ENCODE measurements around the gene ABHD18.
"Not testable (repeated sequence)": the region's sequence is repeated elsewhere in the genome, so short reads cannot be mapped to it uniquely, and the experiment has no call there.

The ABHD18 gene

DNA sequence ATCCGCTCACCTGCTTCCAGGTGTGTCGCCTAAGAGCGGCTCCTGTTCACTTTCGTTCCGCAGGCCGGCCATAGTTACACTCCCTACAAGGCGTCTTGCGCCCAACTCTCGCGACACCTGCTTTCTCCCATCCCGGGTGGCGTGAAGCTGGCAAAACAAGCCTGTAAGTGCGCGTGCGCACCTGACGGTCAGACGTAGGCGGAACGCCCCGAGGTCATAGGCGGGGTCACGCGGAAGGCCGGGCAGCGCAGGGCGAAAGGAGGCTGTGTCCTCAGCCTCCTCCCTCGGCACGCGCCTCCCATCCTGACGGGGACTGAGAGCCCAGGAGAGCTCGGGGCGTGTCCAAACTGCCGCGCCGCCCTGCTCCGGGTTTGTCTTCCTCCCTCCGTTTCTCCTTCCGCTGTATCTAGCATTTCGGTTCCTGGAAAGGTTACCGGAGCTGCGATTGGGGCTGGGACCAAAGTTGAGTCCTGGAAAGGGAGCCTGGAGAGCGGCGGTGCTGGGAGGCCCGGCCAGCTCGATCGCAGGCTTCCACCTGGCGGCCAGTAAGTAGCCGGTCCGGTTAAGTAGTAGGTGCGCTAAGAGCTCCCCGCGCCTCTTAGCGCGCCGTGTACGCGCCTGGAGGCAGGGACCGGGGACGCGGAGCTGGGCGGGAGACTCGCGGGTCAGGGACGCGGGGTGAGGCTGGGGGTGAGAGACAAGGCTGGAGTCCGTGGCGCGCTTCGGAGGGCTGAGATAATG lies at the start of gene ABHD18, which contains the start of gene MFSD8:
Gene ABHD18 (plus strand): TSS at position 345 of the 741 bp plus-strand sequence. CDS start 17,550 bp downstream, outside the sequence.
Gene MFSD8 (minus strand): TSS at position 112 of the 741 bp plus-strand sequence. CDS start 40 bp downstream, at position 72.
- DNase-seq (ENCODE audit: low spot score), result peak; percentile 95

DNA sequence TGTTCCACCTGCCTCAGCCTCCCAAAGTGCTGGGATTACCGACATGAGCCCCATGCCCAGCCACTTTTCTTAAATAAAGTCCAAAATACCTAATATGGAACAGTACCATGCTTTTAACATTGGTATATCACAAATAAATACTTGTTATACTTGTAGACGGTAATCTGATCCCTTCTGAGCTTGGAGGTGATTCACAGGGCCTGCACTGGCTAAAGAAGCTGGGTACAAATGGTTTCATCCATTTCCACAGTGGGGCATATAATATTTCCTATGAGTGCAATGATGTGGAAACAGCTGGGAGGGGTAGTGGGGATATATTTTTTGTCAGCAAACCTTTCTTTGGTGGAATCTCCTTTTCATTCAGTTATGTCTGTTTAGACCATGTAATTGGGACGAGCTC lies 48.7 kb upstream of the ABHD18 start:
- DNase-seq (ENCODE audit: low spot score), result no peak

DNA sequence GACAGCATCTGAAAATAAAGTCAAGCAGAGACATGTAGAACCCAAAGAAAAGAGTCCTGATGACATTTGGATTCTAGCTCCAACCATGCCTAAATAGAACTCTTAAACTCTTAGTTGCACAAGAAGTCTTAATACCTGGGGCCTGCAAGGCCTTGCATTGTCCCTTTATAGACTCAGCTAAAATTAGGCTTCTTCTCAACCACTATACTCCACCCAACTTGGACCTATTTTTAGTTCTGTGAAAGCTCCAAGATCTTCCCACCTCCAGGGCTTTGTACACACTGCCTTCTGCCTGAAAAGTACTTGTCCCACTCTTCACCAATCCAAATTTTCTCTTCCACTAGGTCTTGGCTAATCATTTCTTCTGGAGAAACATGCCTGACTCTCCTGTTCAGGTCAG lies 48.1 kb upstream of the ABHD18 start:
- no peak for DNase-seq (ENCODE audit: low spot score)

DNA sequence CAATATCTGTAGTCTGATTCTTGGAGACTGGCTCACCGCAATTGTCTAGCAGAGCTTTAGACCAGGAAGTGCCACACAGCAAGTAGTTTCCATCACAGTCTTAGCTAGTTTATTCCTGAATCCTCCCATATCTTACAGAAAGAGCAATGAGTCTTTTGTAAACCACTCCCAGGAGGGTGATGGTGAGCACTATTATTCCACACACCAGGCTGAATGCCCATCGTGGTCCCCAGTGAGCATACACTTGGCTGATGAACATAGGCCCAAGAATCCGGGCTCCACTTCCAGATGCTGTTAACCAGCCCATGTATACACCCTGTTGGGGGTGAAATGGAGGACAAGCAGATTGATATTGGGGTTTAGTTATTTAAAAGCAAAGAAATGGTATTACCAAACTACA lies 44.7 kb upstream of the ABHD18 start:
- no peak for DNase-seq (ENCODE audit: low spot score)

DNA sequence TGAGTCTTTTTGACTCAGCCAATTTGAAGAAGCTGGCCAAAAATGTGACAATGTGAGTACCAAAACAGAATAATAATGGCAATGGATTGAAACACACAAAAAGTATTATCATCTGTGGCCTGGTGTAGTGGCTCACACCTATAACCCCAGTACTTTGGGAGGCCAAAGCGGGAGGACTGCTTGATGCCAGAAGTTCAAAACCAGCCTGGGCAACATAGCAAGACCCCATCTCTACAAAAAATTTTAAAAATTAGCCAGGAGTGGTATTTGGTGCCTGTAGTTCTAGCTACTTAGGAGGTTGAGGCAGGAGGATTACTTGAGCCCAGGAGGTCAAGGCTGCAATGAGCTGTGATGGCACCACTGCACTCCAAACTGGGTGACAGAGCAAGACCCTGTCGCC lies 43.0 kb upstream of the ABHD18 start:
- no peak for DNase-seq (ENCODE audit: low spot score)

DNA sequence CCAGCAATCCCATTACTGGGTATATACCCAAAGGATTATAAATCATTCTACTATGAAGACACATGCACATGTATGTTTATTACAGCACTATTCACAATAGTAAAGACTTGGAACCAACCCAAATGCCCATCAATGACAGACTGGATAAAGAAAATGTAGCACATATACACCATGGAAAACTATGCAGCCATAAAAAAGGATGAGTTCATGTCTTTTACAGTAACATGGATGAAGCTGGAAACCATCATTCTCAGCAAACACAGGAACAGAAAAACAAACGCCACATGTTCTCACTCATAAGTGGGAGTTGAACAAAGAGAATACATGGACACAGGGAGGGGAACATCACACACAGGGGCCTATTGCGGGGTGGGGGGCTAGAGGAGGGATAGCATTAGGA lies 39.5 kb upstream of the ABHD18 start:
- not testable (repeated sequence) for DNase-seq (ENCODE audit: low spot score)

DNA sequence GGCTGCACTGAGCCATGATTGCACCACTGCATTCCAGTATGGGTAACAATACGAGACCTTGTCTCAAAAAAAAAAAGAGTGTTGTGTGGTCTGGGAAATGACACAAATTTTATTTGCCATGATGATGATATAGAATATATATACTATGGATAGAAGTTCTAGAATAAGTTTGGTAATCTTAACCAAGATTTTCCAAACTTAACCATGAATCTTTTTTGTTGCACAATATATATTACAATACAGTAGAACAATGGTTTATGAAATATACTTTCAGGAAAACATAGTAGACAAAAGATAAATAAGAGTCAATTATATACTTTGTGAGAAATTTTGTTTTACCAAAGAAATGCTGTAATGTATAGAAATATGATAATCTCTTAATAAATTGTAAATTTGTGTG lies 35.0 kb upstream of the ABHD18 start:
- DNase-seq (ENCODE audit: low spot score), result no peak

DNA sequence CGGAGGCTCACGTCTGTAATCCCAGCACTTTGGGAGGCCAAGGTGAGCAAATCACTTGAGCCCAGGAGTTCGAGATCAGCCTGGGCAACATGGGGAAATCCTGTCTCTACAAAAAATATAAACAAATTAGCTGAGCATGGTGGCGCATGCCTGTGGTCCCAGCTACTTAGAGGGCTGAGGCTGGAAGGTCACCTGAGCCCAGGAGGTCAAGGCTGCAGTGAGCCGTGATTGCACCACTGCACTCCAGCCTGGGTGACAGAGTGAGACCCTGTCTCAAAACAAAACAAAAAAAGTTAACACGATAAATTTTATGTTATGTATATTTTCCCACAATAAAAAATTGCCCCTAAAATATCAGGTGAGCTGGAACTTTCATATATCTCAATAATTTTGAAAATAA lies 33.4 kb upstream of the ABHD18 start:
- DNase-seq (ENCODE audit: low spot score), result not testable (repeated sequence)

DNA sequence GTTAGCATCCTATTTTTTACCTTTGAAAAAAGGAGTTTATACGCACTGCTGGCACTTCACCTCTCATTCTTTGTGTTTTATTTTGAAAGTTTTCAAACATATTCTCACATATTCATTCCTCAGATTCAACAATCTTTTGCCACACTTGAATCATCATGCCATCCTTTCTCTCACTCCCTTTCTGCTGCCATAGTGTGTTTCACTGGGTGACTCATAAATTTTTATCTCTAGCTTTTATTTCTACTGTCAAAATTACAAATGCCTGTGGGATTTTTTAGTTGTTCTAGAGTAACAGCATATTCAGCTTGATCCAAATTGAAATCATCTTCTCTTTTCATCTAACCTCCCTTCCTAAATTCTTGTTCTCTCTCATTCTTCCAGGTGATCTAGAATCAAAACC lies 28.2 kb upstream of the ABHD18 start:
- no peak for DNase-seq (ENCODE audit: low spot score)

DNA sequence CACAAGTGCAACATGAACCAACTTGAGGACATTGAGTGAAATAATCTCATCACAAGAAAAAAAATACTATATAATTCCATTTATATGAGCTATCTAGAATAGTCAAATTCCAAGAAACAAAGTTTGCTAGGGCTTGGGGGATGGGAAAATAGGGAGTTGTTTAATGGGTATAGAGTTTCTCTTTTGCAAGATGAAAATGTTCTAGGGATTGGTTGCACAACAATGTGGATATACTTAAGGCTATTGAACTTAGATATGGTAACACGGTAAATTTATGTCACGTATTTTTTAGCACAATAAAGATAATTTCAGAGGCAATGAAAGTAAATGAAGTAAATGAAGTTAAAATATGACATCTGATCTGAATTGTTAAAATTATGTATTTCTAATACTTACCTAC lies 8.1 kb upstream of the ABHD18 start:
- DNase-seq (ENCODE audit: low spot score), result no peak

DNA sequence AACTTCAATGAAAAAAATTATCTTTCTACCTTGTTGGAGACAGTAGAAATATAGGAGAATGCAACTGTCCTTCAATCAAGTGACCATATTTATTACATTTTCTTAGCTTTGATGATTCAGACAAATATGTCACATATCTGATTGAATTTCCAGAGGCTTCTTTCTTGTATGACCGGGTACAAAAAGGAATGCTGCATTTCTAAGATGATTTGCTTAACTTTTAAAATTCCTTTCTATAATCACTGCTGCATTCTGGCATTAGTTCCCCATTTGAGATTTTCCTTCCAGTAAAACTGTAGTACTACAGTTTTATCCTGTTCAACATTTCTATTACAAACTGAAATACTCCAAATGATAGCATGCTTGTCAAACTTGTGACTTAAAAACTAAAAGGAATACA lies 5.4 kb upstream of the ABHD18 start:
- no peak for DNase-seq (ENCODE audit: low spot score)

DNA sequence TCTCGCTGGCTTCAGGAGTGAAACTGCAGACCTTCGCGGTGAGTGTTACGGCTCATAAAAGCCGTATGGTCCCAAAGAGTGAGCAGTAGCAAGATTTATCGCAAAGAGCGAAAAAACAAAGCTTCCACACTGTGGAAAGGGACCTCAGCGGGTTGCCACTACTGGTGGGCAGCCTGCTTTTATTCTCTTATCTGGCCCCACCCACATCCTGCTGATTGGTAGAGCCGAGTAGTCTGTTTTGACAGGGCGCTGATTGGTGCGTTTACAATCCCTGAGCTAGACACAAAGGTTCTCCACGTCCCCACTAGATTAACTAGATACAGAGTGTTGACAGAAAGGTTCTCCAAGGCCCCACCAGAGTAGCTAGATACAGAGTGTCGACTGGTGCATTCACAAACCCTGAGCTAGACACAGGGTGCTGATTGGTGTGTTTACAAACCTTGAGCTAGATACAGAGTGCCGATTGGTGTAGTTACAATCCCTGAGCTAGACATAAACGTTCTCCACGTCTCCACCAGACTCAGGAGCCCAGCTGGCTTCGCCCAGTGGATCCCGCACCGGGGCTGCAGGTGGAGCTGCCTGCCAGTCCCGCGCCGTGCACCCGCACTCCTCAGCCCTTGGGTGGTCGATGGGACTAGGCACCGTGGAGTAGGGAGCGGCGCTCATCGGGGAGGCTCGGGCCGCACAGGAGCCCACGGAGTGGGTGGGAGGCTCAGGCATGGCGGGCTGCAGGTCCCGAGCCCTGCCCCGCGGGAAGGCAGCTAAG lies 1.4 kb upstream of the ABHD18 start:
- not testable (repeated sequence) for DNase-seq (ENCODE audit: low spot score)

DNA sequence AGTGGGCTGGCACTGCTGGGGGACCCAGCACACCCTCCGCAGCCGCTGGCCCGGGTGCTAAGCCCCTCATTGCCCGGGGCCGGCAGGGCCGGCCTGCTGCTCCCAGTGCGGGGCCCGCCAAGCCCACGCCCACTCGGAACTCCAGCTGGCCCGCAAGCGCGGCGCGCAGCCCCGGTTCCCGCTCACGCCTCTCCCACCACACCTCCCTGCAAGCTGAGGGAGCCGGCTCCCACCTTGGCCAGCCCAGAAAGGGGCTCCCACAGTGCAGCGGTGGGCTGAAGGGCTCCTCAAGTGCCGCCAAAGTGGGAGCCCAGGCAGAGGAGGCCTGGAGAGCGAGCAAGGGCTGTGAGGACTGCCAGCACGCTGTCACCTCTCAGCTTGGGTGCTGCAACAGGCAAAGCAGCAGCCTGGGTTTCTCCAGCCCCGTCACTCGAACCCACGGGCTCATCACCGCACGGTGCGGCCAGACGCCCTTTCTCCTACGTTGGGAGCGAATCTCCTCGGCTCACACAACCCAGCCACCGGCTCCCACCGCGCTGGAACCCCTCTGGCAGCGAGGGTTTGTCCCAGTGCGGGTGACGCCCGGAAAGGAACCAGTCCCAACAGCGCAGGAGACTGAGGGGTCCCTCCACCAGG lies 662 bp upstream of the ABHD18 start:
- not testable (repeated sequence) for DNase-seq (ENCODE audit: low spot score)

DNA sequence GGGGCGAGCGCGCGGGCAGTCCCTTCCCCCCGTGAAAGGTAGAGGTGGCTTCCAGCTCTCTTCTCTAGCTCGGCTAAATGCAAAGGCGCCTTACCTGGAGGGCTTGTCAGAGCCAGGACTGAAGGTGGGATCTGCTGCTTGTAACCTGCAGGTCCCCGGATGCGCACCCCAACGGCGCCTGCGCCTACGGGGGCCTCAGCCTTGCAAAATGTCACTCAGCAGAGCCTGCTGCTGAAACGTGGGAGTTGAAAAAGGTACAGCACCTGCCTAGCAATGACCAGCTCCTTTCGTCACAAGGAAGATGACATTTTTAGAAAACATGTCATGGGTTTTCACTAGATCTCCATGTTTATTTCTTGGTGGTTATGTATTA lies 583 bp downstream of the ABHD18 start:
- DNase-seq (ENCODE audit: low spot score), result peak; percentile 65

DNA sequence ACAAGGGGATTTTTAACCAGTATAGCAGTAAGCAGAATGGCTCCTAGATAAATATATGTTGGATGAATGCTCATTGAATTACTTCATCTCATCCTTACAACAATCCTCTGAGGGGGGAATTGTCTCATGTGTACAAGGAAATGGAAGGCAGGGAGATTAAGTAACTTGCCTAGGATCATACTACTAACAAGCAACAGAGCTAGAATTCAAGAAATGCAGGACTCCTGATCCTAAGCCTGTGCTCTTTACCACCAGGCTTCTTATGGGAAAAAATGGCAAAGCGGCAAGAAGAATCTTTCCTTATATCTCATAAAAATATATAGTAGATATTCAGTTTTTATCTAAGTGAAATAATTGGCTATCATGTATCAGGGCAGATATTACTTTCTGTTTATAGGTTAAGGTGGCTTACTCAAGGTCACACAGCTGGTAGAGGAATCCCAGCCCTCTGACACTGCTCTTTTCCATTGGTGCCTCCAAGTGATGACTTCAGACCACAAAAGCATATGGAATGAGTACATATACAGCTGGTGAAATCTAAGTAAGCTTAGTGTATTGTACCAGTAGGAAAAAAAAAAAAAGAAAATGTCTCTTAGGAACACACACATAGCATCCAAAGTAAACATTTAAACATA lies 2.1 kb downstream of the ABHD18 start:
- no peak for DNase-seq (ENCODE audit: low spot score)

DNA sequence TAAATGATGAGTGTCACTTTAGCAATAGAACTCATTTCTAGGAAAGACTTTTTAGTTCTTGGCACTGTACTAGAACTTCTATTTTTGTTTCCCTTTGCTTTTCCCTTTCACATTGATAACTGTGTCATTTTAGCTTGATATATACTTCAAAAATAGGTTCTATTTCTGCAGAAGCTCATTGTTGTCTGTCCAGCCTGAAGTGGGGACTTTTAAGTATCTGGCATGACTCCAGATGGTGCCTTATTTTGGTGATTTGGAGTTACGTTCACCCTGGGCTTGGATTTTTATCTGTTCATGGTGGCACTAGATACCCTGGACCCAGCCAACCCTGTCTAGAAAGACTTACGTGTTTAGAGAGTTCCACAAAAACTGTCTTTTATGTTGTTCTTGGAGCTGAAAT lies 3.4 kb downstream of the ABHD18 start:
- no peak for DNase-seq (ENCODE audit: low spot score)

DNA sequence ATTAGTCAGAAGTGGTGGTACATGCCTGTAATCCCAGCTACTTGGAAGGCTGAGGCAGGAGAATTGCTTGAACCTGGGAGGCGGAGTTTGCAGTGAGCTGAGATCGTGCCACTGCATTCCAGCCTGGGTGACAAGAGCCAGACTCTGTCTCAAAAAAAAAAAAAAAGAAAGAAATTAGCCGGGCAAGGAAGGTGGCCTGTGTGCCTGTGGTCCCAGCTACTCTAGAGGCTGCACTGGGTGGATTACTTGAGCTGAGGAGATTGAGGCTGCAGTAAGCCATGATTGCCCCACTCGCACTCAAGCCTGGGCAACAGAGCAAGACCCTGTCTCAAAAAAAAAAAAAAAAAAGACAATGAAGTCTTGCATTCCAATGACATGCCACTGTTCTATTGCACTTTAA lies 5.7 kb downstream of the ABHD18 start:
- not testable (repeated sequence) for DNase-seq (ENCODE audit: low spot score)

DNA sequence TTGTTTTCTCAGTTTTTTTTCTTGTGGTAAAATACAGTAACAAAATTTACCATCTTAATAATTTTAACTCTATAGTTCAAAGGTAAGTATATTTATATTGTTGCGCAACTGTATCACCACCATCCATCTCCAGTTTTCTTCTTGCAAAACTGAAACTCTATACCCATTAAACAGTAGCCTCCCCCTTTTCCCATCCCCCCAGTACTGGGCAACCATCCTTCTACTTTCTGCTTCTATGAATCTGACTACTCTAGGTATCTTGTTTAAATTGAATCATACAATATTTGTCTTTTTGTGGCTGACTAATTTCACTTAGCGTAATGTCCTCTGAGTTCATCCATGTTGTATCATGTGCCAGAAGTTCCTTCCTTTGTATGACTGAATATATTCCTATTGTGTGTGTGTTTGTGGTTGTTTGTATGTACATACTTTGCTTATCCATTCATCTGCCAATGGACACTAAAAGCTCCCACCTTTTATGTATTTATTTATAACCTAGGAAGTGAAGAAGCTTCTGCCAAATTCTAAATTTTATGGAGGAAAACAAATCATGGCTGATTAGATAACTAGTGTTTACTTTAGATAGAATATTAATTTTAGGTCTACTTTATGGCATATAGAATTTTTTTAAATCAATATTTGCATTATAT lies 10.0 kb downstream of the ABHD18 start:
- no peak for DNase-seq (ENCODE audit: low spot score)

DNA sequence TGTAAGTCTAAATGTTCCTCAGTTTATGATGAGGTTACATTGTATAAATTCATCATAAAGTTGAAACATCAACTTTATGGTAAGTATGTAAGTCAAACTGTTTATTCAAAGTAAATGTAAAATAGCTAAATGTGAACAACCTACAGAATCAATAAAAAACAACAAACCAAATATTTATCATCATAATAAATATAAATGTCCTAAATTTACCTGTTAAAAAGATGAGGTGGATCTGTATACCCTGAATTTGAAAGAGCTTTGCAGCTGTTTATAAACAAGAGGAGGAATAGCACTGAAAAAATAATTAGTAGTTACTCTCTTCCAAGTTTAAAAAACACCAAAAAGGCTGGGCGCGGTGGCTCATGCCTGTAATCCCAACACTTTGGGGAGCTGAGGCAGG lies 13.7 kb downstream of the ABHD18 start:
- no peak for DNase-seq (ENCODE audit: low spot score)

DNA sequence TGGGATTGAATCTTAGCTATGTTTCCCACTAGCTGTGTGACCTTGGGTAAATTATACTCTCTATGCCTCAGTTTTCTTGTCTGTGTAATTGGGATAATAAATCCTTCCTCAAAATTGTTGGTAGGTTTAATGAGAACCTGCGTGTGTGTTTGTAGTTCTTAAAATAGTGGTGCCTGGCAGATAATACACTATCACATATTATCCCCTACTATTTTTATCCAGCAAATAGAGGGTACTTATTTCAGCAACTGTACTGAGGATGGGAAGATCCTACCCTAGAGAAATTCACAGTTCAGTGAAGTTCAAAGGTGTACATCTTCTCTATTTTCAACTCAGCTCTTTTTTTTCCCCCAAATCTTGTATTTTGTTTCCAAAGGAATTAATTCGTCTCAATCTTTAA lies 17.2 kb downstream of the ABHD18 start:
- DNase-seq (ENCODE audit: low spot score), result no peak

DNA sequence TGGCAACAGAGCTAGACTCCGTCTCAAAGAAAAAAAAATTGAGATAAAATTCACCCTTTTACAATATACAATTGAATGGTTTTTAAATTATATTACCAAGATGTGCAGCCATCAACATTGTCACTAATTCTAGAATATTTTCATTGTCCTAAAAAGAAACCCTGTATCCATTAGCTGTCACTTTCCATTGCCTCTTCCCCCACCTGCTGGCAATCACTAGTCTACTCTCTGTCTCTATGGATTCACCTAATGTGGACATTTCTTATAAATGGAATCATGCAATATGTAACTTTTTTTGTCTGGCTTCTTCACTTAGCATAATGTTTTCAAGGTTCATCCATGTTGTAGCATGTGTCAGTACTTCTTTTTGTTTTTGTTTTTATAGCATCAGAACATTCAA lies 20.8 kb downstream of the ABHD18 start:
- no peak for DNase-seq (ENCODE audit: low spot score)

DNA sequence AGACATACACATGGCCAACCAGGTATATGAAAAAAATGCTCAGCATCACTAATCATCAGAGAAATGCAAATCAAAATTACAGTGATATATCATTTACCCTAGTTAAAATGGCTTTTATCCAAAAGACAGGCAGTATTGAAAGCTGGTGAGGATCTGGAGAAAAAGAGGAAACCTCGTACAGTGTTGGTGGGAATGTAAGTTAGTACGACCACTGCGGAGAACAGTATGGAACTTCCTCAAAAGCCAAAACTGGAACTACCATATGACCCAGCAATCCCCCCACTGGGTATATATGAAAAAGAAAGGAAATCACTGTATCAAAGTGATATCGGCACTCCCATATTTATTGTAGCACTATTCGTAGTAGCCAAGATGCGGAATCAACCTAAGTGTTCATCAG lies 23.4 kb downstream of the ABHD18 start:
- no peak for DNase-seq (ENCODE audit: low spot score)

Data from germinal center (tissue), 1 donor.